Embryonic facial prominence (tissue), 1 donor: ENCODE results near the gene UPK3BL2.
"Not testable (repeated sequence)": the region's sequence is repeated elsewhere in the genome, so short reads cannot be mapped to it uniquely, and the experiment has no call there.

ENCODE experiments used
- DNase-seq: peaks from one replicate; pipeline ENCODE4 v3.0.0-alpha.2; 2016; ENCODE audit errors: extremely low spot score

Gene UPK3BL2, protein sequence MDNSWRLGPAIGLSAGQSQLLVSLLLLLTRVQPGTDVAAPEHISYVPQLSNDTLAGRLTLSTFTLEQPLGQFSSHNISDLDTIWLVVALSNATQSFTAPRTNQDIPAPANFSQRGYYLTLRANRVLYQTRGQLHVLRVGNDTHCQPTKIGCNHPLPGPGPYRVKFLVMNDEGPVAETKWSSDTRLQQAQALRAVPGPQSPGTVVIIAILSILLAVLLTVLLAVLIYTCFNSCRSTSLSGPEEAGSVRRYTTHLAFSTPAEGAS

DNA sequence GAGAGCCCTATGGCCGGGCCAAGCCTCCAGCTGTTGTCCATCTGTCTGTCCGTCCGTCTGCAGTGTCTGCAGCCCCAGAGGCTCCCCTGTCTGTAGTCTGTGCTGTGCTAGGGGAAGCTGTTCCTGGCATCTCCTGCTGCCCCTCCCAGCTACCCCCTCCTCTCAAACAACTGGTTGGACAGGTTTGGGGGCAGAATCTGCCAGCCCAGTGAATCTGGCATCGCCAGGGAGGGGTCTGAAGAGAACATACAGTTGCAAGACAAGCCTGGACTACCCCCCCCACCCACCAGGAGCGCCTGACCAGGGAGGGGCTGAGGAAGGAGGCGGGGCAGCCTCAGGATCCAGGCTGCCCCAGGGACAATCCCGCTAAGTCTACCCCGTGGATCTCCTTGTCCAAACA, at the start of gene UPK3BL2:
TSS of gene UPK3BL2 (minus strand) at position 101 of the 400 bp plus-strand sequence. CDS start at position 41, 60 bp downstream.
- DNase-seq, result not testable (repeated sequence)

DNA sequence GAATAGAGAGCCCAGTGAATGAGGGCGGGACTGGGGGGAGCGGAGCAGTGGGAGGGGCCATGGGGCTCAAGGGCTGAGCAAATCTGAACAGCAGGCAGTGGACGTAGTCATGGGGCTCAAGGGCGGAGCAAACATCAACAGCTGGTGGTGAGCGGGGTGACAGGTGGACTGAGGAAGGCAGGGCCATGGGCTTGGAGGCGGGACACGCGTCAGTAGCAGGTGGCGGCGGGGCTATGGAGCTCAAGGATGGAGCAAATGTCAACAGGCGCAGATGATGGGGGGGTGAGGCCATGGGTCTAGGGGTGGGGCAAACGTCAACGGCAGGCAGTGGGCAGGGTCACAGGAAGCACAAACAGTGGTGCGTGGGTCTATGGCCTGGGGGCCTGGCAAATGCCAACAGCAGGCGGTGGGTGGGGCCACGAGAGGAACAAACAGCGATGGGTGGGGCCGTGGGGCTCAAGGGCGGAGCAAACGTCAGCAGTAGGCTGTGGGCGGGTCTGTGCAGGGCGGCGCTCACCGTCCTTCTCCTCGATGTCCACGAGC, 49.1 kb upstream of the UPK3BL2 start:
- DNase-seq, result not testable (repeated sequence)

DNA sequence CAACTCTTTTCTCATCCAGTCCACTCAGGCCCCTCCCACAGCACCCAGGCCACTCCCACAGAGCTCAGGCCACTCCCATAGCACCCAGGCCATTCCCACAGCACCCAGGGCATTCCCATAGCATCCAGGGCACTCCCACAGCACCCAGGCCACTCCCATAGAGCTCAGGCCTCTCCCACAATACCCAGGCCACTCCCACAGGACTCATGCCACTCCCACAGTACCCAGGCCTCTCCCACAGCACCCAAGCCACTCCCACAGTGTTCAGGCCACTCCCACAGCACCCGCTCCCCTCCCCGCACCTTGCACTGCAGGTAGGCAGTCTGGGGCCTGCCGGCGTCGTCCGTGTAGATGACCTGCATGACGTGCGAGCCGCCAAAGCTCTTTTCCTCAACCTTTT, 46.4 kb upstream of the UPK3BL2 start:
- not testable (repeated sequence) for DNase-seq

GRCh38 chr7:102583495-102583894, 40.0 kb upstream of the UPK3BL2 start:
- DNase-seq, result not testable (repeated sequence)

DNA sequence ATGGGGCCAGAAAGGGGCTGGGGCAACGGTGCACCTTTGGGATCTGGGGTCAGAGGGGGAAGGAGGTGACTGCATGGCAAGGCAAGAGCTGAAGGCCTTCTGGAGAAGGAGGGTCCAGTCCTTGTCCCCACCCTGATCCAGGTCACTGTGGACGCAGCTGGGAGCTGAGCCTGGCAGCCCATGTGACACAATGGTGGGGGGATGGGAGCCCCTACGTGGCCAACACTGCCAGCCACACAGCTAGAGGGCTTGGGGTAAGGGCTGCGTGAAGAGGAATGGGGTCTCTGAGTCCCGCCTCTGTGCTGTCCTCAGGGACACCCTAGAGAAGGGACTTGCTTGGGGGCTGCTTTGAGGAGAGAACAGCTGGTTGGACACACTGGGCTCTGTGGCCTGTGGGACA, 38.2 kb upstream of the UPK3BL2 start:
- not testable (repeated sequence) for DNase-seq

GRCh38 chr7:102578486-102578885, 35.0 kb upstream of the UPK3BL2 start:
- not testable (repeated sequence) for DNase-seq

DNA sequence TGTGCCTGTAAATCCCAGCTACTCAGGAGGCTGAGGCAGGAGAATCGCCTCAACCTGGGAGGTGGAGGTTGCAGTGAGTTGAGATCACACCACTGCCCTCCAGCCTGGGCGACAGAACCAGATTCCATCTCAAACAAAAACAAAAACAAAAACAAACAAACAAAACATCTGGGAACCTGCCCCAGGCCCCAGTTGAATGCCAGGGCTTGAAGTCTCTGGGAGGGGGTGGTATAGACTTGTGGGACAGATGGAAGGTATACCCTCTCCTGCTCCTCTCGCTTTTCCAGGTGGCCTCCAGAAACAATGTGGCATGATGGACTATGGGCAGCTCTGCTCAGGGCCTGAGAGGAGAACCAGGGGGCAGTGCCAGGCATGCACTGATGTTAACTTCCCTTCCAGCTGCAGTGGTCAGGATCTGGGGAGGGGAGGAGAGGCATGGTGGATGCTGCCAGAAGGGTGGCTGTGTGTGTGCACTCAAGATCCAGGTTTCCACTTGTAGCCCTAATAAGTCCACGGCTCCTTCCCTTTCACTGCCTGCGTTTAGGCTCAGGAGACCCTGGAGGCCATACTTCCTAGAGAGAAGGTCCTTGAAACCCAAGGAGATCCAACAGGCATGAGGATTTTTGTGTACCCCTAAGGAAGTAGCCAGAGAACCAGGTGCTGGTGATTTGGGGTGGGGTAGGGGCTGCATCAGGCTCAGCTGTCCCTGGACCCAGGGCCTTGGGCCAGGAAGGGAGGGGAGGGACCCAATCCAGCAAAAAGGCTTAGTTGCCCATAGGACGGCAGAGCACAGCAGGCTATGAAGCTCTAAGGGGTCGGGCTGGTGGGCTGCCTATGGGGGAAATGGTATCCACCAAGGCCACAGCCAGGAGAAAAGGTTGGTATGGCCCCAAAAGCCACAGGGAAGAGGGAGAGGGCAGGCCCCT, 34.1 kb upstream of the UPK3BL2 start:
- DNase-seq, result peak; percentile 3

DNA sequence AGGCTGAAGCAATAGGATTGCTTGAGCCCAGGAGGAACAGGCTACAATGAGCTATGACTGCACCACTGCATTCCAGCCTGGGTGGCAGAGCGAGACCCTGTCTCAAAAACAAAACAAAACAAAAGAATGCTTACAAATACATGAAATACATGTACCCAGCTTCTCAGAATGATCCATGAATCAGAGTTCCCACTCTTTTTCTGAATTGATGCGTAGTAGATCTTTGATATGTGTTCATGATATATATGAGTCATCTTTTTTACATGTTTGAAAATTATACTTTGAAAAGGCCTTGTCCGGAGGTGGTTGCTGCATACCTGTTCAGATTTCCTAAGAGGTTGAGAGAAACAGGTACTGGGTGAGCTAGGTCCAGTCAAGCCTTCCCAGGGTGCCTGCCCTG, 32.9 kb upstream of the UPK3BL2 start:
- DNase-seq, result not testable (repeated sequence)

DNA sequence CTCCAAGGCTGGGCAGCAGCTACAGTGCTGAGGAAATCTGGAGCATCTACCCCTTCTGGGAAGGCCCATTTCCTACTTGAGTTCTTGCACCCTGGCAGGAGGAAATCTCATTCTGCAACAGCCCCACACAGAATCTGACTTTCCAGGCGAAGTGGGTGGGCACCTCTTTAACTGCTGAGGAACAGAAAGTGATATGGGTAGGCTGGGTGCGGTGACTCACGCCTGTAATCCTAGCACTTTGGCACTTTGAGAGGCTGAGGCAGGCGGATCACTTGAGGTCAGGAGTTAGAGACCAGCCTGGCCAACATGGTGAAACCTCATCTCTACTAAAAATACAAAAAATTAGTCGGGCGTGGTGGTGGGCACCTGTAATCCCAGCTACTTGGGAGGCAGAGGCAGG, 31.1 kb upstream of the UPK3BL2 start:
- DNase-seq, result not testable (repeated sequence)

GRCh38 chr7:102572261-102573239, 29.1 kb upstream of the UPK3BL2 start, which contains the start of gene POLR2J3:
Gene POLR2J3 (minus strand): TSS chr7:102572583. CDS start chr7:102572521, 62 bp downstream.
- peak; percentile 43 for DNase-seq

DNA sequence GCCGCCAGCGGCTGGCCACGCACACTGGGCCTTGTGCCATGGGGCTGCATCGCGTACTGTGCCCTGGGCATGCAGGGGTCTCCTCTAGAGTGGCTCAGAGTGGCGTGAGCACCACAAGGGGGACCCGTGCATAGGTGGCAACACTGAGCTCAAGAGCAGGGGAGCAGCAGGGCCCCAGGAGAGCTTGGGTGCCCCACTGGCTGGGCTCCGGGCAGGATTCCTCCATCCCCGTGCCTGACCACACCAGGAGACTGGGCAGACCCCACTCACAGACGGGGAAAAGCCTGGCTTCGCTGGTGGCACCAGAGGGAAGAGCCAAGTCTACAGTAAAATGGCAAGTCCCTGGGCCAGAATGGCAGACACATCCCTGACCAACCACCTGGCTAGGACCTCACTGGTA, 25.1 kb upstream of the UPK3BL2 start:
- DNase-seq, result not testable (repeated sequence)

DNA sequence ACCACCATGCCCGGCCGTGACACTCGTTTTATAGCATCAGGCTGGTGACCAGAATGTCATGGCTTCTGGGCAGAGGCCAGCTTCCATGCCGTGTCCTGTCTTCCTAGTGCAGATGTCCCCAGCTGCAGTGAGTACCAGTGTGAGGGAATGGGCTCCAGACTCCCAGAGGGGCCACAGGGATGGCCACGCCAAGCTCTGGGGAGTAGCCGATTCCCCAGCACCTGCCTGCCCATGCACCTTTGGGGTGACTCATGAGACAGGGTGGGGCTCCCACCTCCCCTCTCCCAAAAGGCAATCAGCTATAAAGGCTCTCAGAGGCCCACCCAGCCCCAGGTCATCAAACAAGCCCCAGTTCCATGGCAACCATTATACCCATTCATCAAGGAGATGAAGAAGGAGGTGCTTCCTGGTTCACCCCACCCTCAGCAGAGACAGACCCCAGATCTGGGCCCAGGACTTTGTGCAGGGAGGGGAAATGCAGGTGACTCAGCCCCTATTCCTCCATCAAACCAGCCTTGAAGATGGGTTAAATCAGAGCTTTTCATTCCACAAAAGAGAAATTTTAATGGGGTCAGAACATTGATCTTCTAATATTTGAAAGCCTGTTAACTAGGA, 7.4 kb upstream of the UPK3BL2 start, which contains the start of gene SPDYE2:
TSS of gene SPDYE2 (plus strand) at position 419 of the 615 bp plus-strand sequence. CDS start 2,030 bp downstream, outside the sequence.
- DNase-seq, result not testable (repeated sequence)

DNA sequence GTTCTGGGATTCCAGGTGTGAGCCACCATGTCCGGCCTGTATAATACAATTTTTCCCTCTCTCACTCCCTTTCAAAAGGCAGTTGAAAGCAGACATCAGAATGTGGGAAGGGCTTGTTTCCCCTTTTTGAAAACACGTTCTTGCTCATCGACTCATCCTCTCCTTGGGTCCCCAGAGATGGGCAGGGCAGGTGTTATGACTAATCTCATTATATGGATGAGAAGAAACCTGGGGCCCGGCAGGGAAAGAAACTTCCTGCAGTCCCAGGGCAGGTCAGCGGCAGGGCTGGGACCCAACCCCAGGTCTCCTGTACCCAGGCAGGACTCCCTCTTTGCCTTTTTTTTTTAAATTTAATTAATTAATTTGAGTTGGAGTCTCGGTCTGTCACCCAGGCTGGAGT, 2.9 kb upstream of the UPK3BL2 start:
- not testable (repeated sequence) for DNase-seq

GRCh38 chr7:102545288-102545687, 1.8 kb upstream of the UPK3BL2 start:
- not testable (repeated sequence) for DNase-seq

- not testable (repeated sequence) for DNase-seq
Measured at GRCh38 chr7:102544372-102544771, 876 bp upstream of the UPK3BL2 start.

GRCh38 chr7:102542771-102543170, 725 bp downstream of the UPK3BL2 start:
- DNase-seq, result not testable (repeated sequence)

- not testable (repeated sequence) for DNase-seq
Measured at GRCh38 chr7:102542083-102542482, 1.4 kb downstream of the UPK3BL2 start.

- not testable (repeated sequence) for DNase-seq
Measured at GRCh38 chr7:102540604-102541003, 2.9 kb downstream of the UPK3BL2 start.

- not testable (repeated sequence) for DNase-seq
Measured at GRCh38 chr7:102535062-102535615, 8.4 kb downstream of the UPK3BL2 start.

DNA sequence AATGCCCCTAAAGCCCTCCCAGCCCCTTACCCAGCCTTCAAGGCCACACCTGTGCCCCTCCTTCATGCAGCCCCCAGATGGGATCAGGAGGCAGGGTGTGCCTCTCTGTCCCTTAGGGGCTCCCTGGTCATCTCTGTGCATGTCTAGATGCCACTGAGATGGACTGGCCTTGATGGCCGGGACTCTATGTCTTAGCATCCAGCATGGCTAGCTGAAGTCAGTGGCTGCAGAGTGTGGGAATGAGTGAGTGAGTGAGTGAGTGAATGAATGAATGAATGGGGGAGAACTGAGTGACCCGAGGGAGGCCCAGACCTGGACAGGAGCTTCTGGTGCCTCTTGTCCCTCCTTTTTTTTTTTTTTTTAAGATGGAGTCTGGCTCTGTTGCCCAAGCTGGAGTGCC, 11.4 kb downstream of the UPK3BL2 start:
- DNase-seq, result not testable (repeated sequence)
